H9 (cell line): ENCODE results near the gene GSTM1. TPM values are rescaled to one million over a fixed set of nuclear protein-coding genes. Genes with fewer than 3 reads are reported as not detected.

Experiments used
- DNase-seq: peaks from one replicate; pipeline ENCODE4 v3.0.0-alpha.2; 2017
- H2AFZ ChIP-seq: one replicate; pipeline ENCODE4 v1.6.1; 2013; ENCODE audit warnings: mild to moderate bottlenecking, low read length, control low read depth, moderate library complexity
- H2AK5ac ChIP-seq: 2 replicates; pipeline ENCODE4 v1.6.1; 2013; ENCODE audit warnings: low read length, control low read depth, mixed read lengths; ENCODE audit not compliant: insufficient read length
- H2BK120ac ChIP-seq: one replicate; pipeline ENCODE4 v1.6.1; 2013; ENCODE audit warnings: low read depth, mild to moderate bottlenecking, low read length, control low read depth, inconsistent platforms; ENCODE audit not compliant: poor library complexity, severe bottlenecking
- H2BK12ac ChIP-seq: 2 replicates; pipeline ENCODE4 v1.6.1; 2013; ENCODE audit warnings: low read length, control low read depth, mixed read lengths, low read depth; ENCODE audit not compliant: insufficient read length
- H2BK15ac ChIP-seq: 2 replicates; pipeline ENCODE4 v1.6.1; 2013; ENCODE audit warnings: low read depth, low read length, control low read depth
- H2BK20ac ChIP-seq: one replicate; pipeline ENCODE4 v1.6.1; 2013; ENCODE audit warnings: low read depth, mild to moderate bottlenecking, low read length, control low read depth, inconsistent platforms; ENCODE audit not compliant: poor library complexity, severe bottlenecking
- H2BK5ac ChIP-seq: 2 replicates; pipeline ENCODE4 v1.6.1; 2013; ENCODE audit warnings: low read length, control low read depth, mixed read lengths; ENCODE audit not compliant: insufficient read length
- H3K14ac ChIP-seq: 2 replicates; pipeline ENCODE4 v1.6.1; 2013; ENCODE audit warnings: low read length, control low read depth; ENCODE audit not compliant: insufficient read depth
- H3K18ac ChIP-seq: 2 replicates; pipeline ENCODE4 v1.6.1; 2013; ENCODE audit warnings: low read depth, mild to moderate bottlenecking, mixed read lengths, low read length, control low read depth; ENCODE audit not compliant: insufficient read length
- H3K23ac ChIP-seq: 2 replicates; pipeline ENCODE4 v1.6.1; 2013; ENCODE audit warnings: low read length, control low read depth, mixed read lengths, low read depth; ENCODE audit not compliant: insufficient read length
- H3K23me2 ChIP-seq: 2 replicates; pipeline ENCODE4 v1.6.1; 2013; ENCODE audit warnings: low read depth, mild to moderate bottlenecking, mixed read lengths, low read length, control low read depth; ENCODE audit not compliant: insufficient read length, poor library complexity, severe bottlenecking
- H3K27ac ChIP-seq: 2 replicates; pipeline ENCODE4 v1.5.1; 2013; ENCODE audit warnings: low read length, control low read depth, mixed read lengths, low read depth; ENCODE audit not compliant: insufficient read length
- H3K27me3 ChIP-seq: 2 replicates; pipeline ENCODE4 v1.6.1; 2013; ENCODE audit warnings: low read length, control low read depth, inconsistent platforms; ENCODE audit not compliant: insufficient read depth
- H3K4ac ChIP-seq: 2 replicates; pipeline ENCODE4 v1.6.1; 2013; ENCODE audit warnings: low read depth, mild to moderate bottlenecking, control low read depth, inconsistent platforms, low read length, moderate library complexity
- H3K4me1 ChIP-seq: 2 replicates; pipeline ENCODE4 v1.6.1; 2013; ENCODE audit warnings: low read length, control low read depth, inconsistent platforms; ENCODE audit not compliant: insufficient read depth
- H3K4me2 ChIP-seq: 2 replicates; pipeline ENCODE4 v1.6.1; 2013; ENCODE audit warnings: low read length, control low read depth, mixed read lengths; ENCODE audit not compliant: insufficient read length, insufficient read depth
- H3K56ac ChIP-seq: 2 replicates; pipeline ENCODE4 v1.6.1; 2013; ENCODE audit warnings: low read depth, mild to moderate bottlenecking, mixed read lengths, low read length, control low read depth; ENCODE audit not compliant: insufficient read length
- H3K79me1 ChIP-seq: 2 replicates; pipeline ENCODE4 v1.6.1; 2013; ENCODE audit warnings: low read depth, mild to moderate bottlenecking, moderate library complexity, low read length, control low read depth, inconsistent platforms; ENCODE audit not compliant: insufficient read depth, poor library complexity, severe bottlenecking
- H3K79me2 ChIP-seq: 2 replicates; pipeline ENCODE4 v1.6.1; 2013; ENCODE audit warnings: low read length, control low read depth, inconsistent platforms; ENCODE audit not compliant: insufficient read depth
- H3K9ac ChIP-seq: 2 replicates; pipeline ENCODE4 v1.6.1; 2013; ENCODE audit warnings: low read length, control low read depth, mixed read lengths; ENCODE audit not compliant: insufficient read length; ENCODE audit errors: extremely low read depth
- H3K9me3 ChIP-seq: one replicate; pipeline ENCODE4 v1.6.1; 2013; ENCODE audit warnings: low read depth, low read length, inconsistent platforms; ENCODE audit not compliant: control insufficient read depth
- H3T11ph ChIP-seq: one replicate; pipeline ENCODE4 v1.6.1; 2013; ENCODE audit warnings: mild to moderate bottlenecking, low read length, control low read depth, inconsistent platforms
- H4K20me1 ChIP-seq: one replicate; pipeline ENCODE4 v1.6.1; 2013; ENCODE audit not compliant: control insufficient read depth, insufficient read length, insufficient read depth
- H4K5ac ChIP-seq: 2 replicates; pipeline ENCODE4 v1.6.1; 2013; ENCODE audit warnings: low read depth, mild to moderate bottlenecking, mixed read lengths, low read length, control low read depth; ENCODE audit not compliant: insufficient read length
- H4K8ac ChIP-seq: replicated peaks from 2 replicates; pipeline ENCODE4 v1.6.1; 2013; ENCODE audit warnings: low read length, control low read depth, mixed read lengths, low read depth; ENCODE audit not compliant: insufficient read length
- H4K91ac ChIP-seq: 2 replicates; pipeline ENCODE4 v1.6.1; 2013; ENCODE audit warnings: low read depth, mild to moderate bottlenecking, moderate library complexity, mixed read lengths, low read length, control low read depth; ENCODE audit not compliant: insufficient read length
- H3K27ac Mint-ChIP-seq, 3 experiments: 2 replicates in 2 of 3; 3 replicates in 1 of 3; pipeline ENCODE4 v1.8.0; 2020 to 2021; ENCODE audit warnings: mixed read lengths in 3 of 3, mild to moderate bottlenecking in 1 of 3, moderate library complexity in 1 of 3
- H3K27me3 Mint-ChIP-seq: 2 replicates; pipeline ENCODE4 v1.8.0; 2021; ENCODE audit warnings: low read depth, mild to moderate bottlenecking, moderate library complexity, mixed read lengths
- H3K36me3 Mint-ChIP-seq, 3 experiments: 2 replicates in 2 of 3; 3 replicates in 1 of 3; pipeline ENCODE4 v1.8.0; 2020 to 2021; ENCODE audit warnings: low read depth in 3 of 3, mixed read lengths in 3 of 3; ENCODE audit not compliant: insufficient read depth in 1 of 3
- H3K4me1 Mint-ChIP-seq, 2 experiments: 2 replicates each; pipeline ENCODE4 v1.8.0; 2020; ENCODE audit warnings: mixed read lengths in 2 of 2
- H3K4me3 Mint-ChIP-seq, 2 experiments: 2 replicates in 1 of 2; 3 replicates in 1 of 2; pipeline ENCODE4 v1.8.0; 2020 to 2021; ENCODE audit warnings: mild to moderate bottlenecking in 2 of 2, mixed read lengths in 2 of 2, moderate library complexity in 1 of 2
- H3K9me3 Mint-ChIP-seq, 2 experiments: 2 replicates in 1 of 2; 3 replicates in 1 of 2; pipeline ENCODE4 v1.8.0; 2020; ENCODE audit warnings: mild to moderate bottlenecking in 2 of 2, mixed read lengths in 2 of 2, moderate library complexity in 1 of 2
- CTCF ChIP-seq: fragments of 200-600 bp; sonication (generic); conservative IDR thresholded peaks from 3 replicates; pipeline ENCODE4 v1.8.0; 2021; ENCODE audit warnings: antibody characterized with exemption, mild to moderate bottlenecking
- WGBS: extraction: QIAGEN DNeasy Blood & Tissue Kit; methylation state at CpG from one replicate; pipeline ENCODE4 v1.1.7; 2013; ENCODE audit warnings: missing lambda C conversion rate, low lambda C conversion rate, mixed read lengths; ENCODE audit not compliant: insufficient read length; ENCODE audit errors: extremely low coverage; 5-methylcytosine and 5-hydroxymethylcytosine counted together
- total RNA-seq: library from RNA; stranded (reverse); gene quantifications from 2 replicates; pipeline ENCODE4 v1.2.1, GENCODE V29; 2021

GSTM1 gene
- total RNA-seq, 1 experiment from 2014 or later: 19.5 TPM

GRCh38 chr1:109655615-109656519 is 31.8 kb upstream of the GSTM1 start, which contains the start of gene GSTM4:
GSTM4 (plus strand) TSS chr1:109656099; CDS start chr1:109656390, 291 bp downstream.
- no peaks in the 10 kb centered on the region for H3K9me3 Mint-ChIP-seq
- no peak within 1 kb of the TSS for H2AK5ac ChIP-seq
- H3K56ac ChIP-seq: no peak within 1 kb of the TSS
- no peak within 1 kb of the TSS for H2BK15ac ChIP-seq
- H3K23ac ChIP-seq: no peak within 1 kb of the TSS
- H2BK5ac ChIP-seq: no peak within 1 kb of the TSS
- H3K14ac ChIP-seq: 0 out of 2 replicates have a peak within 1 kb of the TSS, but pooled peaks have one; percentile 27
- H4K5ac ChIP-seq: no peak within 1 kb of the TSS
- H3K9me3 ChIP-seq: no peaks in the 10 kb centered on the region
- no peak within 1 kb of the TSS for H2BK12ac ChIP-seq
- no peak within 1 kb of the TSS for H3K18ac ChIP-seq
- peak within 1 kb of the TSS; percentile 66 for H2AFZ ChIP-seq
- H3K36me3 Mint-ChIP-seq: no peaks in the 10 kb centered on the region
- peaks cover 4% of the 10 kb centered on the region for H3K23me2 ChIP-seq
- no peaks in the 10 kb centered on the region for H3K79me2 ChIP-seq
- no peak within 1 kb of the TSS for H4K91ac ChIP-seq
- peak within 1 kb of the TSS; percentile 90 for H3K4me2 ChIP-seq
- H3K9ac ChIP-seq: peak within 1 kb of the TSS; percentile 42
- WGBS: no CpG with 5 or more reads among the region's 54 CpGs
- H4K8ac ChIP-seq: no peak within 1 kb of the TSS
- H3K27me3 ChIP-seq: no peaks in the 10 kb centered on the region
- H3K4me1 Mint-ChIP-seq: peaks cover 5 to 14% of the 10 kb centered on the region in 2 experiments; a peak in 3 of 4 replicates
- H3K79me1 ChIP-seq: no peaks in the 10 kb centered on the region
- H2BK20ac ChIP-seq: no peak within 1 kb of the TSS
- peaks cover 38% of the 10 kb centered on the region for H3K27me3 Mint-ChIP-seq
- no peaks in the 10 kb centered on the region for H3K4me1 ChIP-seq
- no peak within 1 kb of the TSS for H2BK120ac ChIP-seq
- no peak within 1 kb of the TSS for H3T11ph ChIP-seq
- peak within 1 kb of the TSS; percentile 80 to 98 (median 93); a peak in 6 of 7 replicates for H3K27ac Mint-ChIP-seq
- H3K27ac ChIP-seq: no peak within 1 kb of the TSS
- H3K4ac ChIP-seq: no peak within 1 kb of the TSS
- TF ChIP-seq CTCF: no peak
- no peaks in the 10 kb centered on the region for H4K20me1 ChIP-seq
- peak; percentile 89 for DNase-seq
- peak within 1 kb of the TSS; percentile 86 to 94 for H3K4me3 Mint-ChIP-seq
